DOHH2 (cell line): ENCODE results near the gene RNF169.

Experiments
- H3F3A ChIP-seq: fragments of 200-600 bp; sonication (generic), shearing (Covaris generic); 2 replicates; pipeline ENCODE4 v1.6.0; 2016; ENCODE audit warnings: antibody characterized with exemption, mild to moderate bottlenecking; ENCODE audit not compliant: control insufficient read depth, insufficient read depth
- H3K27ac ChIP-seq: fragments of 200-600 bp; sonication (generic); 2 replicates; pipeline ENCODE4 v1.5.1; 2014; ENCODE audit warnings: low read depth, mild to moderate bottlenecking, low read length, moderate library complexity
- H3K27me3 ChIP-seq: fragments of 200-600 bp; sonication (generic); 2 replicates; pipeline ENCODE4 v1.6.1; 2014; ENCODE audit warnings: mild to moderate bottlenecking, low read length, mixed read lengths; ENCODE audit not compliant: control insufficient read depth
- H3K36me3 ChIP-seq: fragments of 200-600 bp; sonication (generic); 2 replicates; pipeline ENCODE4 v1.6.1; 2014; ENCODE audit warnings: mild to moderate bottlenecking, low read length, moderate library complexity, mixed read lengths; ENCODE audit not compliant: control insufficient read depth
- H3K4me1 ChIP-seq: fragments of 200-600 bp; sonication (generic); 2 replicates; pipeline ENCODE4 v1.6.1; 2014; ENCODE audit warnings: mild to moderate bottlenecking, low read length, mixed read lengths; ENCODE audit not compliant: control insufficient read depth
- H3K4me2 ChIP-seq: fragments of 200-600 bp; sonication (generic); 2 replicates; pipeline ENCODE4 v1.6.0; 2014; ENCODE audit warnings: mild to moderate bottlenecking, low read length, moderate library complexity
- H3K4me3 ChIP-seq: fragments of 200-600 bp; sonication (generic); 2 replicates; pipeline ENCODE4 v1.5.1; 2014; ENCODE audit warnings: mild to moderate bottlenecking, low read length, mixed read lengths
- H3K79me2 ChIP-seq: fragments of 200-600 bp; sonication (generic); 2 replicates; pipeline ENCODE4 v1.6.1; 2014; ENCODE audit warnings: mild to moderate bottlenecking, low read length, mixed read lengths; ENCODE audit not compliant: control insufficient read depth
- H3K9me2 ChIP-seq: fragments of 200-600 bp; sonication (generic); replicated peaks from 2 replicates; pipeline ENCODE4 v1.6.1; 2014; ENCODE audit warnings: mild to moderate bottlenecking, low read length, mixed read lengths; ENCODE audit not compliant: control insufficient read depth
- H3K9me3 ChIP-seq: fragments of 200-600 bp; sonication (generic); 2 replicates; pipeline ENCODE4 v1.6.1; 2014; ENCODE audit warnings: antibody characterized with exemption, low read length, mixed read lengths; ENCODE audit not compliant: control insufficient read depth, insufficient read depth
- H4K20me1 ChIP-seq: fragments of 200-600 bp; sonication (generic); 2 replicates; pipeline ENCODE4 v1.6.0; 2014; ENCODE audit warnings: low read depth, mild to moderate bottlenecking, antibody characterized with exemption, low read length, moderate library complexity; ENCODE audit not compliant: control insufficient read depth, insufficient read depth
- CTCF ChIP-seq: fragments of 200-600 bp; sonication (generic); IDR thresholded peaks from one replicate; pipeline ENCODE4 v1.5.1; 2014; ENCODE audit warnings: antibody characterized with exemption, mild to moderate bottlenecking, low read depth, low read length; ENCODE audit not compliant: poor library complexity, severe bottlenecking
- EZH2phosphoT487 ChIP-seq: fragments of 200-600 bp; sonication (generic); IDR thresholded peaks from 2 replicates; pipeline ENCODE4 v1.6.1; 2017; ENCODE audit warnings: borderline replicate concordance, mild to moderate bottlenecking, antibody characterized with exemption, low read length, moderate library complexity, mixed read lengths

The RNF169 gene

DNA sequence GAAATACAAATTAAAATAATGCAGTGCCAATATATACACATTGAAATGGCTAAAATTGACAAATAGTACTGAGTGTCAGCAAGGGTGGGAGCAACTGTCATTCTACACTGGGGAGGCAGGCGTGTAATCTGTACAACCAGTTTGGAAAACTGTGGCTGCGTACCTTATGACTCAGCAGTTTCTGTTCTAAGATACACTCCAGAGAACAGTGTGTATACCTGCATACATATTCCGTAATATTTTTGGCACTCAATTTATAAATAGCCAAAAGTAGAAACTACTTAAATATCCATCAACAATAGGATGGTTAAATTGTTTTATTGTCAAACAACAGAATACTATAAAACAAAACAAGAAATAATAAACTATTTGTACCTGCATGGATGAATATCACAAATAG lies 57.6 kb downstream of the RNF169 start:
- Histone ChIP-seq H3K27ac (no peak overlapping the region), H3K9me2 (no peaks in the 10 kb centered on the region), H3K4me3 (no peak overlapping the region), H3K4me1 (no peaks in the 10 kb centered on the region), H3K79me2 (peaks cover 21% of the 10 kb centered on the region), H3K9me3 (no peaks in the 10 kb centered on the region), H3K4me2 (no peak overlapping the region), H4K20me1 (no peaks in the 10 kb centered on the region), H3K36me3 (peaks cover 14% of the 10 kb centered on the region), H3K27me3 (no peaks in the 10 kb centered on the region), H3F3A (no peaks in the 10 kb centered on the region)
- TF ChIP-seq EZH2phosphoT487 = no peak
- TF ChIP-seq CTCF = no peak

DNA sequence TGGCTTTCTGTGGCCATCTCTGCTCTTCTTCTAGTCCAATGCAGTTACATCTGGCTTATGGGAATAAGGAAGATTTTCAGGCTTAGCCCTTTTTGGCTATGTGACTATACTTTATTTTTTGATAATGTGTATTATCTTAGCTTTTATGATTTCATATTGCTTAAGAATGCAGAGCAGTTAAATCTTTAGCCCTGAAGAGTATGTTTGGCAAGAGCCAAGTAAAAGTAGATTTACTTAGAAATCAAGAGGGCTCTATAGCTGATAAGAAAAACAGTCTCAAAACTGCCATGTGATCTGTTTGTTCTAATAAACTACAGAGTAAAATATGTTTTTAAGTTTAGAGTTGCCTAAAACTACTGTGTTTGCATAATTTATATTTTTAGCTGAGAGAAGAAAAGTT lies 61.2 kb downstream of the RNF169 start:
- H3K9me3 ChIP-seq = no peaks in the 10 kb centered on the region
- TF ChIP-seq CTCF = no peak

DNA sequence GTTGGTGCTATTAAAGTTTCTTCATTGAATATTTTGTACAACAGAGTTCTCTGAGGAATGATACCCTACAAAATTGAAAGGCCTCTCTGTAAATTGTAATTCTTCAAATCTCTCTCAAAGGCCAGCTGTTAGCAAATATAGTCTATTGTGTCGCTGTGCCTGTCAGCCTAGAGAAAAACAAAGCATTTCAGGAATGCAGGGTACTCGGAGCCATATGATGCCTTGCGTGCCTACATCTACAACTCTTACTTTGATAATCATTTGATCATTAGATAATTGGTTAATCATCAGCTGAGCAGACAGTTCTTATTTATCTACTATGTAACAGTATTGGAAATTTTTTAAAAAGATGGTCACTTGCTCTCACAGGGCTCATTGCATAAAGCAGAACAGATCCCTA lies 67.3 kb downstream of the RNF169 start:
- Histone ChIP-seq H3K79me2 (no peaks in the 10 kb centered on the region), H3K9me2 (no peaks in the 10 kb centered on the region), H3K36me3 (peaks cover 65% of the 10 kb centered on the region), H4K20me1 (no peaks in the 10 kb centered on the region), H3K4me3 (no peak overlapping the region), H3F3A (no peaks in the 10 kb centered on the region), H3K27ac (no peak overlapping the region), H3K27me3 (no peaks in the 10 kb centered on the region), H3K4me2 (no peak overlapping the region), H3K9me3 (no peaks in the 10 kb centered on the region), H3K4me1 (no peaks in the 10 kb centered on the region)
- TF ChIP-seq CTCF = no peak
- no peak for TF ChIP-seq EZH2phosphoT487

More for the DNA sequence above, 61.2 kb downstream of the RNF169 start:
- no peak overlapping the region for H3K4me2 ChIP-seq
- no peaks in the 10 kb centered on the region for H3K4me1 ChIP-seq
- H3K9me2 ChIP-seq = no peaks in the 10 kb centered on the region
- no peaks in the 10 kb centered on the region for H3F3A ChIP-seq
- no peak overlapping the region for H3K27ac ChIP-seq
- H3K79me2 ChIP-seq = peaks cover 18% of the 10 kb centered on the region
- H3K27me3 ChIP-seq = no peaks in the 10 kb centered on the region
- H3K36me3 ChIP-seq = peaks cover 26% of the 10 kb centered on the region
- H4K20me1 ChIP-seq = no peaks in the 10 kb centered on the region
- no peak overlapping the region for H3K4me3 ChIP-seq

GRCh38 chr11:74816664-74817063 lies 68.0 kb downstream of the RNF169 start:
- Histone ChIP-seq H3K4me1 (no peaks in the 10 kb centered on the region), H3K79me2 (no peaks in the 10 kb centered on the region), H4K20me1 (no peaks in the 10 kb centered on the region), H3K9me3 (no peaks in the 10 kb centered on the region), H3K27ac (no peak overlapping the region), H3K4me2 (no peak overlapping the region), H3K4me3 (no peak overlapping the region), H3K27me3 (no peaks in the 10 kb centered on the region), H3F3A (no peaks in the 10 kb centered on the region), H3K9me2 (no peaks in the 10 kb centered on the region), H3K36me3 (peaks cover 66% of the 10 kb centered on the region)
- TF ChIP-seq CTCF = no peak
- TF ChIP-seq EZH2phosphoT487 = no peak
